IPS DF 19.7 (cell line): ENCODE measurements around the gene EHMT1.
"Not testable (repeated sequence)": the region's sequence is repeated elsewhere in the genome, so short reads cannot be mapped to it uniquely, and the experiment has no call there.

Source experiments
- DNase-seq: peaks from one replicate; pipeline ENCODE4 v3.0.0-alpha.2; 2013; ENCODE audit warnings: low read depth, low spot score

Gene EHMT1

DNA sequence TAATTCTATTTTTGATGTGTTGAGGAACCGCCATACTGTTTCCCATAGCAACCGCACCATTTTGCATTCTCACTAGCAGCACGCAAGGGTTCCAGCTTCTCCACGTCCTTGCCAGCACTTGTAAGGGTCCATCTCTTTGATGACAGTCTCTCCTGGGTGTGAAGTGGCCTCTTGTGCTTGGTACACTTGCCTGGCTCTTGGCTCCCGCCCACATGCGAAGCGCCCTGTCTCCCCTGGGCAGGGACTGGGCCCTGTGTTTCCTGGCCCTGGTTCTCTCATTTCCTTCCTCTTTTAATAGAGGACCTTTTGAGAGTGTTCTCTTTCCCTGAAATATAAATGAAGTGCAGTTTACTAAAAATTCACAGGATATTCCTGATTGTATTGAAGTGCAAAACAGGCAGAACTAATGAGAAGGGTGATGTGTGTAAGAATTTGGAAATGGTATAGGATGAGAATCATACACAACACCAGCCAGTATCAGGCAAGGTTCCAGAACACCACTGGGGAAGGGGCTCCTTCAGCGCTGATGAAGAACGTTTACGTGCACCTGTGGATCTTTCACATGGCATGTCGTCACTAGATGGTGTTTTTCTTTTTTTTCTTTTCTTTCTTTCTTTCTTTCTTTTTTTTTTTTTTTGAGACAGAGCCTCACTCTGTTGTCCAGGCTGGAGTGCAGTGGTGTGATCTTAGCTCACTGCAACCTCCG, 73.0 kb downstream of the EHMT1 start:
- no peak for DNase-seq

- no peak for DNase-seq
Measured at GRCh38 chr9:137694236-137694959, 75.6 kb downstream of the EHMT1 start.

DNA sequence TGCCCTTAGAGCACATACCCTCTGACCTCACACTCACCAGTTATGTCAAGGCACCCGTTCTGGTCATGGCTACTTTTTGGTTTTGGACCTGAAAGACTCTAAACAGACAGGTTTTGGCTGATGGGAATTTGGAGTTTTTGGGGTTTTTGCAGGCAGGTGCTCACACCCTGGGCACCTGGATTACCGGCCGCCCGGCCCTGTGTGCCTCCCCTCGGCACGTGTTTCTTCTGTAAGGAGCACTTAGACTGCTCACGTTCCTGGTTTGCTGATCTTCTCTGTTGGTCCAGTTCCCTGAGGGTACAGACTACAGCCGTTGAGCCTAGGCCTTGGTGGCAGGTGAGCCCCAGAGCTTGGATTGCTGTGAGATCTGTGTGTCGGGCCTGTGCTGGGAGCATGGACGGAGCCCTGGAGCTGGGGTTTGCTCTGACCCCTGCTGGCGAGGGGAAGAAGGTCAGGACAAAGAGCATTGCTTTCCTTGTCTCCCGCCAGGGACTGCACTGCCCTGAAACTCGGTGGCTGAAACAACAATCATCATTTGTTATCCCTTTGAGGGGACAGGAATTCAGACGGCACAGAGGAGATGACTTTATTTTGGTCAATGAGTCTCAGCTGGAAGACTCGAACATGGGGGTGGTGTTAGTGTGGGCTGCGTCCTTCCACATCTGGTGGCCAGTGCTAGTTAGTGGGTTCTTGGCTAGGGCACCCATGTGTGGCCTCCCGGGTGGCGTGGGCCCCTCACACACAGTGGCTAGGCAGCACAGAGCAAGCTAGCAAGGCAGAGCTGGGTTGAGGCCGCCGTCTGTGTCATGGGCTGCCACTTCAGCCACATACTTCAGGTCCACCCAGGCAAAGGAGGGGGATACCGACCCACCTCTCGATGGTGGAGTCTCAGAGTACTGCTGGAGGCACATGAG, 76.4 kb downstream of the EHMT1 start:
- no peak for DNase-seq

GRCh38 chr9:137696136-137696925, 77.5 kb downstream of the EHMT1 start:
- no peak for DNase-seq

GRCh38 chr9:137697193-137697592, 78.4 kb downstream of the EHMT1 start:
- no peak for DNase-seq

DNA sequence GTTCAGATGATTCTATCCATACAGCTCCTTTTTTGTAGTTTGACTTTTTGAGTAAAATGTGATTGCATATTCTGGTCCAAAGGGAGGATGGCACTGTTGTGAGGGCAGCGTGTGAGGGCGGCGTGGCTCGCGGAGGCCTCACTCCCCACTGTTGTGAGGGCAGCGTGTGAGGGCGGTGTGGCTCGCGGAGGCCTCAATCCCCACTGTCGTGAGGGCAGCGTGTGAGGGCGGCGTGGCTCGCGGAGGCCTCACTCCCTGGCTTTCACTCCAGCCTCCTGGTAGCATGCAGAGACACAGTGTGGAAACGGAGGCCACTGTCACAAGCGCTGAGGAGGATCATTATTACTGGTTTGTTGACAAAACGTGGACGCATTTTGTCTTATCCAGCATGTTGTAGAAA, 79.0 kb downstream of the EHMT1 start:
- no peak for DNase-seq

DNA sequence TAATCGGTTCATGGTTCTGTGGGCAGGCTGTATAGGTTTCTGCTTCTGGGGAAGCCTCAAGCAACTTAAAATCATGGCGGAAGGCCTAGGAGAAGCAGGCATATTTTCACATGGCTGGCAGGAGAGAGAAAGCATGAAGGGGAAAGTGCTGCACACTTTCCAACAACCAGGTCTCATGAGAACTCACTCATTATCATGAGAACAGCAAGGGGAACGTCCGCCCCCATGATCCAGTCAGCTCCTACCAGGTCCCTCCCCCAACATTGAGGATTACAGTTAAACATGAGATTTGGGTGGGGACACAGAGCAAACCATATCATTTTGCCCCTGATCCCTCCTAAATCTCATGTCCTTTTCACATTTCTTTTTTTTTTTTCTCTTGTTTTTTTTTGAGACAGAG, 82.1 kb downstream of the EHMT1 start:
- no peak for DNase-seq

DNA sequence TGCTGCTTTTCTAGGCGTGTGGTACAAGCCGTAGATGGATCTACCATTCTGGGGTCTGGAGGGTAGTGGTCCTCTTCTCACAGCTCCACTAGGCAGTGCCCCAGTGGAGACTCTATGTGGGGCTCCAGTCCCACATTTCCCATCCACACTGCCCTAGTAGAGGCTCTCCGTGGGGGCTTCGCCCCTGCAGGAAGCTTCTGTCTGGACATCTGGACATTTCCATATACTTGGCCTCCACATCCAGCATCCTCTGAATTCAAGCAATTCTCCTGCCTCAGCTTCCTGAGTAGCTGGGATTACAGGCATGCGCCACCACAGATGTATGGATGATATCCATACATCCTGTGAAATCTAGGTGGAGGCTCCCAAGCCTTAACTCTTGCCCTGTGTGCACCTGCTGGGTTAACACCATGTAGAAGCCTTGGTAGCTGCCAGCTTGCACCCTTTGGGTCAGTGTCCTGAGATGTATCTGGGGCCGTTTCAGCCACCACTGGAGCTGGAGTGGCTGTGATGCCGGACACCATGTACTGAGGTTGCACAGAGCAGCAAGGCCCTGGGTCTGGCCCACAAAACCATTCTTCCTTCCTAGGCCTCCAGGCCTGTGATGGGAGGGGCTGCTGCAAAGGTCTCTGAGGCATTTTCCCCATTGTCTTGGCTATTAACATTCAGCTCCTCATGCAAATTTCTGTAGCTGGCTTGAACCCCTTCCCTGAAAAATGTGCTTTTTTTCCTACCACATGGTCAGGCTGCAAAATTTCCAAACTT, 84.0 kb downstream of the EHMT1 start:
- DNase-seq = no peak

DNA sequence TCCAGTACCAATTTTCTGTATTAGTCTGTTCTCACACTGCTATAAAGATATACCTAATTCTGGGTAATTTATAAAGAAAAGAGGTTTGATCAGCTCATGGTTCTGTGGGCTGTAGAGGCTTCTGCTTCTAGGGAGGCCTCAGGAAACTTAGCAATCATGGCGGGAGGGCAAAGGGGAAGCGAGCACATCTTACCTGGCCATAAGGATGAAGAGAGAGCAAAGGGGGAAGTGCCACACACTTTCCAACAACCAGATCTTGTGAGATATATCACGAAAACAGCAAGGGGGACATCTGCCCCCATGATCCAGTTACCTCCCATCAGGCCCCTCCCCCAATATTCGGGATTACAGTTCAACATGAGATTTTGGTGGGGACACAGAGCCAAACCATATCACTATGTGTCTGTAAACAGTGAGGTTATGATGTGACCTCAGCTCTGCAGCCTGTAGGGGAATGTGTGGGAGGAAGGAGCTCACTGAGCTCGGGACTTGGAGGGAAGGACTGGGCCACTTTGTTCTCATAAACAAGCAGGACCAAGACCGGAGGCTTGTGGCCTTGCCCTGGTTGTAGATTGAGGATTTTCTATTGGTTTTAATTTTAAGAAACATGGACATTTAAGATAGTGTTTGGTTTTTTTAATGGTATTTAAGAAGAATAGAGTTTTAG, 85.2 kb downstream of the EHMT1 start:
- no peak for DNase-seq

- no peak for DNase-seq
Measured at GRCh38 chr9:137705443-137705863, 86.6 kb downstream of the EHMT1 start.

DNA sequence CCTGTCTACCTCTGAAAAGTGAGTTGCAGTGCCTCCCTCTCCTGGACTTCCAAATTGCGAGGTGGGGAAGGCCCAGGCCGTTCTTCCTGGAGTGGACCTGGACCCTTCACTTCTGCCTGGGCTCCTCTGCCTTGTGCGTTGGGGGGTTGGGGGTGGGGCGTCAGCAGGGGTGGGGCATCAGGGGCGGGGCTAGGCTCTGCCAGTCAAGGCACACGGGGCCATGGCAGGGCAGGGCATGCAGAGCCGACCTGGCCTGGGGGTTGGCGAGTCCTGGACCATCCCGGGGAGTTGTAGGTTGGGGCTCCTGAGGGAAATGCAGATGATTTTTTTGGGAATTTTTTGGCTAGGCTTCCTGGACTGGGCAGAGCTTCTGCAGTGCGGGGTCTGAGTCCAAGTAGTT, 87.1 kb downstream of the EHMT1 start:
- DNase-seq = no peak

- DNase-seq = no peak
Measured at GRCh38 chr9:137707361-137707760, 88.6 kb downstream of the EHMT1 start.

GRCh38 chr9:137708590-137709284, 89.9 kb downstream of the EHMT1 start:
- DNase-seq = no peak

DNA sequence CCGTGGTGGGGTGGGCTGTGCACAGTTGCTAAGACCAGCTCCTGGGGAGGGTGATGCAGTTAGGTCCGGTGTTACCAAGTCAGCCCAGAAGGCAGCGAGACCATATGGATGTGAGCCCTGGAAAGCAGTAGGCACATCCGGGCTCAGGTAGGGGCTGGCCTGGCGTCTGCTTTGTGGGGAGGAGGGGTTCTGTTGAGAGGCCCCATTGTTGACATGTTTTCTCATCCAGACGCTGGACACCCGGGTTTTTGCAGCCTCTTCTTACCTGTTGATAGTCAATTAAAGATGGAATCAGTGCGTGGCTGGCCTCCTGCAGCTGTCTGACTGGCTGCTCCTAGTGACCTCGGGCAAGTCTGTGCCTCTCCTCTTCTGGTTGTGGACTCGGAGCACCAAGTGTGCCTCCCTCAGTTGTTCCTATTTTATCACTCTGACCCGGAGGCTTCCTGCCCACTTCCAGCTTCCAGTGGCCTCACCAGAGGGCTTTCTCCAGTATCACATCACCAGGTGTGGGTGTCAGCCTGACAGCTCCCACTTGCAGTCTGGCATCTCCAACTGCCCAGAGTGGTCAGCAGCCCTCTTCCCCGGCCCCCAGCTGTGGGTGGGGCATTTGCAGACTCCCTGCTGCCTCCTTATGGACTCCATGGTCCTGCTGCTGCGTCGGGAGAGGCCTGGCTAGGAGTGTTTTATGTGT, 90.8 kb downstream of the EHMT1 start:
- DNase-seq = no peak

- no peak for DNase-seq
Measured at GRCh38 chr9:137710704-137711103, 91.9 kb downstream of the EHMT1 start.

- DNase-seq = no peak
Measured at GRCh38 chr9:137711678-137712105, 92.9 kb downstream of the EHMT1 start.

DNA sequence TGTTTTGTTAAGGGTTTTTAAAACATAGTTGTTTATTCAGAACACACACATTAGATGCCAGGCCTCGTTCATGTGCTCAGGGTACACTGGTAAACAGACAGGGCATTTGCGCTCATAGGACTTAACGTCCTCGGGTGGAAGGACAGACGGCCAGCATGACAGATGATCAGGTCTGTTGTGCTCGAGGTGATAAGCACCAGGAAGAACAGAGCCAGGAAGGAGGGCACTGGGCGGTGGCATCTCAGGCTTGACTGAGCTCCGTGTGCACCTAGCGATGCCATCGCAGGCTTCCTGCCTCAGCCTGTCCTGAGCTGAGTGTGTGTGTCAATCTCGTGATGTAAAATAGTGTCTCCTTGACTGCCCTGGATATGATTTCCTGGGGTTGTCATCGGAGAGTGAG, 96.5 kb downstream of the EHMT1 start:
- DNase-seq = no peak

DNA sequence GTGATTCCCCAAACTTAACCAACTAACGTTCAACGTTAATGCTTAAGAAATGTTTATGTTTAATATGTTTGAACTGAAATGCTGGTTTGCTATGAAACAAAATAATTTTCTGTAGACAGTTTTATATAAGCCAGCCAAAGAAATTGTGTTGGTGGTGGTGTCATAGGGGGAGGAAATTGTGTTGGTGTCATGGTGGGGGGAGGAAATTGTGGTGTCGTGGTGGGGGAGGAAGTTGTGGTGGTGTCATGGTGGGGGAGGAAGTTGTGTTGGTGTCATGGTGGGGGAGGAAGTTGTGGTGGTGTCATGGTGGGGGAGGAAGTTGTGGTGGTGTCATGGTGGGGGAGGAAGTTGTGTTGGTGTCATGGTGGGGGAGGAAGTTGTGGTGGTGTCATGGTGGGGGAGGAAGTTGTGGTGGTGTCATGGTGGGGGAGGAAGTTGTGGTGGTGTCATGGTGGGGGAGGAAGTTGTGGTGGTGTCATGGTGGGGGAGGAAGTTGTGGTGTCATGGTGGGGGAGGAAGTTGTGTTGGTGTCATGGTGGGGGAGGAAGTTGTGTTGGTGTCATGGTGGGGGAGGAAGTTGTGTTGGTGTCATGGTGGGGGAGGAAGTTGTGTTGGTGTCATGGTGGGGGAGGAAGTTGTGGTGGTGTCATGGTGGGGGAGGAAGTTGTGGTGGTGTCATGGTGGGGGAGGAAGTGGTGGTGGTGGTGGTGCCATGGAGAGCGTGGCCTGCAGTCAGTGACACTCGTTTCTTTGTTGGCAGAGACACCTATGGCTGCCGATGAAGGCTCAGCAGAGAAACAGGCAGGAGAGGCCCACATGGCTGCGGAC, 97.3 kb downstream of the EHMT1 start:
- not testable (repeated sequence) for DNase-seq
